Measurements from ENCODE around the gene REPS2. TPM values are rescaled to one million over a fixed set of nuclear protein-coding genes. Genes with fewer than 3 reads are reported as not detected.

Gene REPS2
- total and polyA plus RNA-seq, 7 experiments from 2014 or later = 0.21 to 6.2 (median 1.9) TPM; not detected in 2

GRCh38 chrX:17046478-17047097 lies 100.1 kb downstream of the REPS2 start:
- no peak overlapping the region for H3K4me3 ChIP-seq (ENCODE audit: low read length)
- no peaks in the 10 kb centered on the region for H3K27me3 ChIP-seq (ENCODE audit: control insufficient read depth in 2 of 2, insufficient read depth in 2 of 2, low read length in 2 of 2)
- no peaks in the 10 kb centered on the region for H3K4me1 ChIP-seq (ENCODE audit: control insufficient read depth in 2 of 2, insufficient read depth in 2 of 2, low read length in 2 of 2)
- DNase-seq (peak in 8 of 9 donors; percentile 8 to 34 (median 18)), ATAC-seq (peak; percentile 72)
- H3K4me3 Mint-ChIP-seq = no peak overlapping the region
- peak overlapping the region in 1 of 9 donors; percentile 29 for H3K27ac Mint-ChIP-seq
- no peaks in the 10 kb centered on the region for H3K9me3 Mint-ChIP-seq
- CTCF ChIA-PET = interaction anchor here (0.6 to 2.4 kb wide), 8 partner anchors 19 to 1576 kb away, joined by 3 to 14 read pairs (median 3); no protein-coding TSS in a partner anchor
- peaks cover 0 to 3% (median 0%) of the 10 kb centered on the region in 7 donors for H3K4me1 Mint-ChIP-seq
- no peak overlapping the region for H3K27ac ChIP-seq (ENCODE audit: low read depth, low read length)
- peaks cover 0 to 3% (median 0%) of the 10 kb centered on the region in 5 donors for H3K27me3 Mint-ChIP-seq
- no peaks in the 10 kb centered on the region for H3K36me3 ChIP-seq (ENCODE audit: control insufficient read depth in 2 of 3, insufficient read depth in 3 of 3, low read length in 3 of 3)
- no peaks in the 10 kb centered on the region for H3K9me3 ChIP-seq (ENCODE audit: control insufficient read depth in 2 of 3, low read length in 3 of 3)
- intact Hi-C loops (cut with micrococcal nuclease) = loop anchor here (1.0 kb wide), 2 partner anchors 163 to 220 kb away; no protein-coding TSS in a partner anchor
- H3K36me3 Mint-ChIP-seq = no peaks in the 10 kb centered on the region
- POLR2A ChIA-PET = no interaction called here

- ATAC-seq = no peak
- no peaks in the 10 kb centered on the region for H3K9me3 Mint-ChIP-seq
- intact Hi-C loops (cut with micrococcal nuclease) = no loop called here
- H3K4me1 Mint-ChIP-seq = peaks cover 0 to 3% (median 0%) of the 10 kb centered on the region in 7 donors
- ChIA-PET CTCF (interaction anchor here (0.6 to 2.4 kb wide), 5 partner anchors 20 to 1577 kb away, joined by 3 to 14 read pairs (median 3); no protein-coding TSS in a partner anchor), POLR2A (no interaction called here)
- DNase-seq = no peak
- H3K27me3 Mint-ChIP-seq = peaks cover 0 to 3% (median 0%) of the 10 kb centered on the region in 5 donors
- H3K27ac Mint-ChIP-seq = no peak overlapping the region
- Histone ChIP-seq H3K27ac (ENCODE audit: low read depth, low read length) (no peak overlapping the region), H3K4me3 (ENCODE audit: low read length) (no peak overlapping the region), H3K36me3 (ENCODE audit: control insufficient read depth in 2 of 3, insufficient read depth in 3 of 3, low read length in 3 of 3) (no peaks in the 10 kb centered on the region), H3K27me3 (ENCODE audit: control insufficient read depth in 2 of 2, insufficient read depth in 2 of 2, low read length in 2 of 2) (no peaks in the 10 kb centered on the region), H3K9me3 (ENCODE audit: control insufficient read depth in 2 of 3, low read length in 3 of 3) (no peaks in the 10 kb centered on the region), H3K4me1 (ENCODE audit: control insufficient read depth in 2 of 2, insufficient read depth in 2 of 2, low read length in 2 of 2) (no peaks in the 10 kb centered on the region)
- no peak overlapping the region for H3K4me3 Mint-ChIP-seq
- H3K36me3 Mint-ChIP-seq = no peaks in the 10 kb centered on the region
Measured at GRCh38 chrX:17047224-17047623, 100.8 kb downstream of the REPS2 start.

- DNase-seq (no peak), ATAC-seq (no peak)
- Histone ChIP-seq H3K36me3 (ENCODE audit: control insufficient read depth in 2 of 3, insufficient read depth in 3 of 3, low read length in 3 of 3) (no peaks in the 10 kb centered on the region), H3K27ac (ENCODE audit: low read depth, low read length) (no peak overlapping the region), H3K4me1 (ENCODE audit: control insufficient read depth in 2 of 2, insufficient read depth in 2 of 2, low read length in 2 of 2) (no peaks in the 10 kb centered on the region), H3K27me3 (ENCODE audit: control insufficient read depth in 2 of 2, insufficient read depth in 2 of 2, low read length in 2 of 2) (no peaks in the 10 kb centered on the region), H3K4me3 (ENCODE audit: low read length) (no peak overlapping the region), H3K9me3 (ENCODE audit: control insufficient read depth in 2 of 3, low read length in 3 of 3) (no peaks in the 10 kb centered on the region)
- no peaks in the 10 kb centered on the region for H3K27me3 Mint-ChIP-seq
- no peak overlapping the region for H3K4me3 Mint-ChIP-seq
- H3K4me1 Mint-ChIP-seq = no peaks in the 10 kb centered on the region
- ChIA-PET CTCF (interaction anchor here (0.6 to 1.6 kb wide), 2 partner anchors 226 to 228 kb away, joined by 3 to 4 read pairs; no protein-coding TSS in a partner anchor), POLR2A (no interaction called here)
- intact Hi-C loops (cut with micrococcal nuclease) = no loop called here
- H3K9me3 Mint-ChIP-seq = no peaks in the 10 kb centered on the region
- no peak overlapping the region for H3K27ac Mint-ChIP-seq
- H3K36me3 Mint-ChIP-seq = no peaks in the 10 kb centered on the region
Measured at GRCh38 chrX:17052210-17052609, 105.8 kb downstream of the REPS2 start.

- CTCF ChIA-PET = interaction anchor here (1.6 kb wide), 1 partner anchor 227 kb away, joined by 3 read pairs; no protein-coding TSS in a partner anchor
- no peaks in the 10 kb centered on the region for H3K4me1 Mint-ChIP-seq
Measured at GRCh38 chrX:17052793-17053192, 106.3 kb downstream of the REPS2 start.

GRCh38 chrX:17053502-17053901 lies 107.0 kb downstream of the REPS2 start:
- Histone ChIP-seq H3K4me3 (ENCODE audit: low read length) (no peak overlapping the region), H3K27me3 (ENCODE audit: control insufficient read depth in 2 of 2, insufficient read depth in 2 of 2, low read length in 2 of 2) (no peaks in the 10 kb centered on the region), H3K36me3 (ENCODE audit: control insufficient read depth in 2 of 3, insufficient read depth in 3 of 3, low read length in 3 of 3) (no peaks in the 10 kb centered on the region), H3K27ac (ENCODE audit: low read depth, low read length) (no peak overlapping the region), H3K4me1 (ENCODE audit: control insufficient read depth in 2 of 2, insufficient read depth in 2 of 2, low read length in 2 of 2) (no peaks in the 10 kb centered on the region), H3K9me3 (ENCODE audit: control insufficient read depth in 2 of 3, low read length in 3 of 3) (no peaks in the 10 kb centered on the region)
- POLR2A ChIA-PET = no interaction called here
- Mint-ChIP-seq H3K4me3 (no peak overlapping the region), H3K27me3 (no peaks in the 10 kb centered on the region), H3K27ac (no peak overlapping the region), H3K4me1 (no peaks in the 10 kb centered on the region), H3K36me3 (no peaks in the 10 kb centered on the region), H3K9me3 (no peaks in the 10 kb centered on the region)
- CTCF ChIA-PET = no interaction called here
- ATAC-seq (no peak), DNase-seq (no peak)
- intact Hi-C loops (cut with micrococcal nuclease) = no loop called here

More at GRCh38 chrX:17052793-17053192, 106.3 kb downstream of the REPS2 start:
- Mint-ChIP-seq H3K27ac (no peak overlapping the region), H3K36me3 (no peaks in the 10 kb centered on the region), H3K4me3 (no peak overlapping the region), H3K27me3 (no peaks in the 10 kb centered on the region), H3K9me3 (no peaks in the 10 kb centered on the region)
- H3K4me3 ChIP-seq (ENCODE audit: low read length) = no peak overlapping the region
- intact Hi-C loops (cut with micrococcal nuclease) = no loop called here
- H3K27me3 ChIP-seq (ENCODE audit: control insufficient read depth in 2 of 2, insufficient read depth in 2 of 2, low read length in 2 of 2) = no peaks in the 10 kb centered on the region
- H3K27ac ChIP-seq (ENCODE audit: low read depth, low read length) = no peak overlapping the region
- no peaks in the 10 kb centered on the region for H3K9me3 ChIP-seq (ENCODE audit: control insufficient read depth in 2 of 3, low read length in 3 of 3)
- H3K4me1 ChIP-seq (ENCODE audit: control insufficient read depth in 2 of 2, insufficient read depth in 2 of 2, low read length in 2 of 2) = no peaks in the 10 kb centered on the region
- DNase-seq = no peak
- POLR2A ChIA-PET = no interaction called here
- no peak for ATAC-seq
- no peaks in the 10 kb centered on the region for H3K36me3 ChIP-seq (ENCODE audit: control insufficient read depth in 2 of 3, insufficient read depth in 3 of 3, low read length in 3 of 3)

- no peaks in the 10 kb centered on the region for H3K27me3 Mint-ChIP-seq
- no peaks in the 10 kb centered on the region for H3K9me3 Mint-ChIP-seq
- CTCF ChIA-PET = interaction anchor here (0.6 kb wide), 1 partner anchor 14 kb away, joined by 5 read pairs; no protein-coding TSS in a partner anchor
- no peak for ATAC-seq
- no peak for DNase-seq
- no peaks in the 10 kb centered on the region for H3K4me1 Mint-ChIP-seq
- H3K36me3 Mint-ChIP-seq = no peaks in the 10 kb centered on the region
- Histone ChIP-seq H3K4me1 (ENCODE audit: control insufficient read depth in 2 of 2, insufficient read depth in 2 of 2, low read length in 2 of 2) (no peaks in the 10 kb centered on the region), H3K4me3 (ENCODE audit: low read length) (no peak overlapping the region), H3K36me3 (ENCODE audit: control insufficient read depth in 2 of 3, insufficient read depth in 3 of 3, low read length in 3 of 3) (no peaks in the 10 kb centered on the region), H3K27ac (ENCODE audit: low read depth, low read length) (no peak overlapping the region), H3K27me3 (ENCODE audit: control insufficient read depth in 2 of 2, insufficient read depth in 2 of 2, low read length in 2 of 2) (no peaks in the 10 kb centered on the region), H3K9me3 (ENCODE audit: control insufficient read depth in 2 of 3, low read length in 3 of 3) (no peaks in the 10 kb centered on the region)
- POLR2A ChIA-PET = no interaction called here
- intact Hi-C loops (cut with micrococcal nuclease) = no loop called here
- H3K27ac Mint-ChIP-seq = no peak overlapping the region
- H3K4me3 Mint-ChIP-seq = no peak overlapping the region
Measured at GRCh38 chrX:17056868-17057608, 110.6 kb downstream of the REPS2 start.
